AG09319 (cell line): Measurements from ENCODE around the gene RIPOR3.
"Not testable (repeated sequence)": the region's sequence is repeated elsewhere in the genome, so short reads cannot be mapped to it uniquely, and the experiment has no call there.

Experiments
- DNase-seq: peaks from one replicate; pipeline ENCODE4 v3.0.0-alpha.2; 2010; ENCODE audit warnings: low read depth; ENCODE audit errors: extremely low read depth
- TF ChIP-seq, protein P1 (sequence below): IDR thresholded peaks from 2 replicates; pipeline ENCODE4 v1.5.1; 2011; ENCODE audit warnings: low read depth, mild to moderate bottlenecking, inconsistent platforms, low read length, moderate library complexity

The RIPOR3 gene

GRCh38 chr20:50600281-50600895 is 91.0 kb downstream of the RIPOR3 start:
- TF ChIP-seq, protein P1, sequence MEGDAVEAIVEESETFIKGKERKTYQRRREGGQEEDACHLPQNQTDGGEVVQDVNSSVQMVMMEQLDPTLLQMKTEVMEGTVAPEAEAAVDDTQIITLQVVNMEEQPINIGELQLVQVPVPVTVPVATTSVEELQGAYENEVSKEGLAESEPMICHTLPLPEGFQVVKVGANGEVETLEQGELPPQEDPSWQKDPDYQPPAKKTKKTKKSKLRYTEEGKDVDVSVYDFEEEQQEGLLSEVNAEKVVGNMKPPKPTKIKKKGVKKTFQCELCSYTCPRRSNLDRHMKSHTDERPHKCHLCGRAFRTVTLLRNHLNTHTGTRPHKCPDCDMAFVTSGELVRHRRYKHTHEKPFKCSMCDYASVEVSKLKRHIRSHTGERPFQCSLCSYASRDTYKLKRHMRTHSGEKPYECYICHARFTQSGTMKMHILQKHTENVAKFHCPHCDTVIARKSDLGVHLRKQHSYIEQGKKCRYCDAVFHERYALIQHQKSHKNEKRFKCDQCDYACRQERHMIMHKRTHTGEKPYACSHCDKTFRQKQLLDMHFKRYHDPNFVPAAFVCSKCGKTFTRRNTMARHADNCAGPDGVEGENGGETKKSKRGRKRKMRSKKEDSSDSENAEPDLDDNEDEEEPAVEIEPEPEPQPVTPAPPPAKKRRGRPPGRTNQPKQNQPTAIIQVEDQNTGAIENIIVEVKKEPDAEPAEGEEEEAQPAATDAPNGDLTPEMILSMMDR, result no peak
- no peak for DNase-seq

DNA sequence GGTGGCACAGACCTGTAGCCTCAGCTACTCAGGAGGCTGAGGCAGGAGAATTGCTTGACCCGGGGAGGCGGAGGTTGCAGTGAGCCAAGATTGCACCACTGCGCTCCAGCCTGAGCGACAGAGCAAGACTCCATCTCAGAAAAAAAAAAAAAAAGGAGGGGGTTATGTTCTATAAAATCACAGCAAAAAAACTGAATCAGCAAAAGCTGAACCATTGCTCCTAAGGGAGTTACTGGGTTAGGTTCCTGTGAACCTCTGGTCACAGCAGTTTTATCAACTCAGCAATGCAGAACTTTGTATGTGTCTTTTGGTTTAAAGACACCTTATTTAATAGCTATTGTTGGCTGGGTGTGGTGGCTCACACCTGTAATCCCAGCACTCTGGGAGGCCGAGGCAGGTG is 92.6 kb downstream of the RIPOR3 start:
- DNase-seq, result not testable (repeated sequence)

GRCh38 chr20:50598074-50598473 is 93.3 kb downstream of the RIPOR3 start:
- TF ChIP-seq, protein P1, result no peak
- no peak for DNase-seq

- DNase-seq, result no peak
- TF ChIP-seq, protein P1, result no peak
These were observed 93.9 kb downstream of the RIPOR3 start for GRCh38 chr20:50597406-50597969.

DNA sequence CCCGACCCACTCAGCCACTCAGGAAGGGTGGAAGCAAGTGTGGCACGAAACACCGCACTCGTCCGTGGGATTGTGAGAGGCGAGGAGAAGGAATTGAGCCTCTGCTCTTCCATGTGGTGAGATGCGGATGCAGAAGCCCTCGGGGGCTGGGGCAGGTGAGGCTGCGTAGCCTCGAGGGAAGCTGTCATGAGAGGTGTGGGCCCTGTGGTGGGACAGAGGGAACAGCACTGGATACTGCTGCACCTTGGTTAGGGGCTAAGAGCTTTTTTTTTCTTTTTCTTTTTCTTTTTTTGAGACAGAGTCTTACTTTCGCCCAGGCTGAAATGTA is 94.7 kb downstream of the RIPOR3 start:
- DNase-seq, result no peak
- TF ChIP-seq, protein P1, result no peak

DNA sequence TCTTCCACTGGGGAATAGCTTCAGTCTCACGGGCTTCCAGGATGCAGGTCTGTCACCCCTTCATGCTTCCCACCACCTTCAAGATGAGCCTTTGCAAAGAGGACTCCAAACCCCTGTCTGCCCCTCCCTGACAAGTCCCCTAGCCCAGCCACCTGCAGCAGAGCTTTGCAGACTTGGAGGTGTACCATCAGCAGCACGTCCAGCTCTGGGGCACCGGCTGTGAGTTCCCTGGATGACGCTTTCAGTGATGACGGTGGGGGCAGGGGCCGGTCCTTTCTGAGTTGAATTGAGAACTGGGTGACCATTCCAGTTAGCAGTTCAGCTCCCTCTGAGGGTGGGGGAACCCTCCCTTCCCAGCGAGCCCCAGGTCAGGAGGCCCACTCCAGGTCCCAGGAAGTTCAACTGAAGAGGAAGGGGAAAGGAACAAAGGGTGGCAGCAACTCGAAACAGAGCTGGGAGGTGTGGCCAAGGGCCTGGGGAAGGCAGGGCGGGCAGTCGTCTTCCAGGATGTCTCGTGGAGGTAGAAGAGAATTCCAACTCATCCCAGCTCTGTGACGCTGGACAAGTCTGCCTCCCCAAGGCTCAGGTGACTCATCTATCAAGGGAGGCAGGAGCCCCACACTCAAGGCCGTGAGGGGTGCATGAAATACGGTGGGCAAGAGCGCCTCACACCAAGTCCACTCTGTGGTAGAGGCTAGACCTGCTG is 95.2 kb downstream of the RIPOR3 start:
- DNase-seq, result no peak
- TF ChIP-seq, protein P1, result no peak

GRCh38 chr20:50595433-50595895 is 95.9 kb downstream of the RIPOR3 start:
- TF ChIP-seq, protein P1, result no peak
- DNase-seq, result no peak
